ENCODE data around the gene P2RX1. TPM values are rescaled to one million over a fixed set of nuclear protein-coding genes. Genes with fewer than 3 reads are reported as not detected.
"Not testable (repeated sequence)": the region's sequence is repeated elsewhere in the genome, so short reads cannot be mapped to it uniquely, and the experiment has no call there.

The P2RX1 gene
- total RNA-seq, 3 donors from 2014 or later = 2.5 to 4.9 (median 3.5) TPM

DNA sequence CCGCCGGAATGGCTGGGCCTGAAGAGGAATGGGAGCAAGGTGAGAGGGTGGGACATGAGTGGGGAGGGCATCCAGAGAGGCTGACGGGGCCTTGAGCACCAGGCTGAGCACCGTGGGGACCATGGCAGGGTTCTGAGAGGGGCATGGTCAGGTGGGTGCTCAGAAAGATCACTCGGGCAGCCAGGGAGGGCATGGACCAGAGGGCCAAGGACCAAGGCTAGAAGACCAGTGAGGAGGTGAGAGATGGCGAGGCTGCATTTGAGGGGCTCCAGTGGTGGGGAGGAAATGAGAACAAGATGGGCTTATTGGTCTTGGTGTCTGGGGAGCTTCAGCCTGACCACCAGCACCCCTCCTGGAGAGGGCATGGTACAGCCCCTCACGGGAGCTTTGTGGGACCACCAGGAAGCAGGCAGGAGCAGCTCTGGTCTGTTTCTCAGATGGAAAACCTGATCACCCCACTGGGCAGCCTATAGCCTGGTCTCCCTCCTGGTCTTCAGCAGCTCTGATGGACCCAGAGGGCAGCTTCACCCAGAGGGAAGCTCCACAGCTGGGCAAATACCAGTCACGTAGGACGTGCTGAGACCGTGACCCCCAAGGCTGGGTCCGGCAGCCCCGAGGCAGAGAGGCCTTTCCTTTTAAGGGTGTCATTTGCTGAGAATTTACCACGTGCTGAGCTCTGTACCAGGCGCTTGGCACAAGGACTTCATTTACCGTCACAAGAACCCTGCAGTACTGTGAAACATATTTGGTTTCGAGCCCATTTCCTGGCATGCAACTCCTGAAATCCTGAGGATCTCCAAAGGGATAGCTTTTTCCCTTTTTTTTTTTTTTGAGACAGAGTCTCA is 58.8 kb downstream of the P2RX1 start:
- DNase-seq (peak in 1 of 3 donors; percentile 21), ATAC-seq (no peak)
- H3K4me3 ChIP-seq = no peak overlapping the region

DNA sequence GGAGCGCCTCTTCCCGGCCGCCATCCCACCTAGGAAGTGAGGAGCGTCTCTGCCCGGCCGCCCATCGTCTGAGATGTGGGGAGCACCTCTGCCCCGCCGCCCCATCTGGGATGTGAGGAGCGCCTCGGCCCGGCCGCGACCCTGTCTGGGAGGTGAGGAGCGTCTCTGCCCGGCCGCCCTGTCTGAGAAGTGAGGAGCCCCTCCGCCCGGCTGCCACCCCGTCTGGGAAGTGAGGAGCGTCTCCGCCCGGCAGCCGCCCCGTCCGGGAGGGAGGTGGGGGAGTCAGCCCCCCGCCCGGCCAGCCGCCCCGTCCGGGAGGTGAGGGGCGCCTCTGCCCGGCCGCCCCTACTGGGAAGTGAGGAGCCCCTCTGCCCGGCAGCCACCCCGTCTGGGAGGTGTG is 62.1 kb downstream of the P2RX1 start:
- peak in 2 of 3 donors; percentile 4 to 8 for DNase-seq
- not testable (repeated sequence) for H3K36me3 ChIP-seq (ENCODE audit: low read depth); H3K9me3 ChIP-seq; H3K4me1 ChIP-seq (ENCODE audit: low read depth); ATAC-seq; H3K4me3 ChIP-seq
- intact Hi-C loops (cut with DNase I, micrococcal nuclease) = loop anchor here in 1 of 2 donors (10.0 kb wide), 1 partner anchor 1809 kb away; the partner anchor contains the start of gene OVCA2

More for the DNA sequence above, 58.8 kb downstream of the P2RX1 start:
- no peaks in the 10 kb centered on the region for H3K9me3 ChIP-seq
- intact Hi-C loops (cut with DNase I, micrococcal nuclease) = loop anchor here in 1 of 2 donors (10.0 kb wide), 1 partner anchor 1813 kb away; the partner anchor contains the start of gene OVCA2
- H3K4me1 ChIP-seq (ENCODE audit: low read depth) = no peaks in the 10 kb centered on the region
- TF ChIP-seq, protein P1, sequence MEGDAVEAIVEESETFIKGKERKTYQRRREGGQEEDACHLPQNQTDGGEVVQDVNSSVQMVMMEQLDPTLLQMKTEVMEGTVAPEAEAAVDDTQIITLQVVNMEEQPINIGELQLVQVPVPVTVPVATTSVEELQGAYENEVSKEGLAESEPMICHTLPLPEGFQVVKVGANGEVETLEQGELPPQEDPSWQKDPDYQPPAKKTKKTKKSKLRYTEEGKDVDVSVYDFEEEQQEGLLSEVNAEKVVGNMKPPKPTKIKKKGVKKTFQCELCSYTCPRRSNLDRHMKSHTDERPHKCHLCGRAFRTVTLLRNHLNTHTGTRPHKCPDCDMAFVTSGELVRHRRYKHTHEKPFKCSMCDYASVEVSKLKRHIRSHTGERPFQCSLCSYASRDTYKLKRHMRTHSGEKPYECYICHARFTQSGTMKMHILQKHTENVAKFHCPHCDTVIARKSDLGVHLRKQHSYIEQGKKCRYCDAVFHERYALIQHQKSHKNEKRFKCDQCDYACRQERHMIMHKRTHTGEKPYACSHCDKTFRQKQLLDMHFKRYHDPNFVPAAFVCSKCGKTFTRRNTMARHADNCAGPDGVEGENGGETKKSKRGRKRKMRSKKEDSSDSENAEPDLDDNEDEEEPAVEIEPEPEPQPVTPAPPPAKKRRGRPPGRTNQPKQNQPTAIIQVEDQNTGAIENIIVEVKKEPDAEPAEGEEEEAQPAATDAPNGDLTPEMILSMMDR (IDR thresholded peaks at IDR 0.05) = no peak
- no peaks in the 10 kb centered on the region for H3K36me3 ChIP-seq (ENCODE audit: low read depth)

- DNase-seq (peak in 2 of 3 donors; percentile 7 to 20), ATAC-seq (no peak)
- no peaks in the 10 kb centered on the region for H3K4me1 ChIP-seq (ENCODE audit: low read depth)
- H3K9me3 ChIP-seq = no peaks in the 10 kb centered on the region
- H3K36me3 ChIP-seq (ENCODE audit: low read depth) = no peaks in the 10 kb centered on the region
- H3K4me3 ChIP-seq = no peak overlapping the region
- TF ChIP-seq, protein P1 (IDR thresholded peaks at IDR 0.05) = no peak
- intact Hi-C loops (cut with DNase I, micrococcal nuclease) = loop anchor here in 1 of 2 donors (10.0 kb wide), 1 partner anchor 1808 kb away; the partner anchor contains the start of gene OVCA2
Measured at GRCh38 chr17:3852561-3852960, 63.7 kb downstream of the P2RX1 start.

DNA sequence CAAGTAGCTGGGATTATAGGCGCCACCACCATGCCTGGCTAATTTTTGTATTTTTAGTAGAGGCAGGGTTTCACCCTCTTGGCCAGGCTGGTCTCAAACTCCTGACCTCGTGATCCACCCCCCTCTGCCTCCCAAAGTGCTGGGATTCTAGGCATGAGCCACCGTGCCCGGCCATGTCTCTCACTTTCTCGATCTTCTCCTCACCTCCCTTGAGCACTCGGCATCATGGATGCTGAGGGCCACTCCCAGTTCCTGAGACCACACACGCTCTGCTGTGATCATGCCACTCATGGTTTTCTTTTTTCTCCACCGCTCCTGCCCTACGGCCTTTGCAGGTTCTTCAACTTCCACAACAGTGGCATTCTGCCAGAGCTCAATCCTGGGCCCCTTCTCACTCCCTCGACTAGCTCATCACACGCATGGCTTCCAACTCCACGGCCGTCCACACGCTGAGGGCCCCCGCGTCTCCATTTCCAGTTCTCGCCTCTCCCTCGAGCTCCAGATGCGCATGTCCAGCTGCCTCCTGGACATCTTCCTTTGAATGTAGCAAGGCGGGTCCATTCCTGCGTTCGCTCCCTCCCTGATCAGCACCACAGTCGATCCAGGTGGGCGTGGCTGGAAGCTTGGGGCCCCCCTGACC is 64.7 kb downstream of the P2RX1 start:
- peak in 2 of 3 donors; percentile 11 to 39 for DNase-seq
- no peaks in the 10 kb centered on the region for H3K4me1 ChIP-seq (ENCODE audit: low read depth)
- intact Hi-C loops (cut with DNase I, micrococcal nuclease) = loop anchor here in 1 of 2 donors (10.0 kb wide), 1 partner anchor 1807 kb away; the partner anchor contains the start of gene OVCA2
- H3K36me3 ChIP-seq (ENCODE audit: low read depth) = no peaks in the 10 kb centered on the region
- no peaks in the 10 kb centered on the region for H3K9me3 ChIP-seq
- TF ChIP-seq, protein P1 (IDR thresholded peaks at IDR 0.05) = no peak
- no peak for ATAC-seq
- H3K4me3 ChIP-seq = no peak overlapping the region

DNA sequence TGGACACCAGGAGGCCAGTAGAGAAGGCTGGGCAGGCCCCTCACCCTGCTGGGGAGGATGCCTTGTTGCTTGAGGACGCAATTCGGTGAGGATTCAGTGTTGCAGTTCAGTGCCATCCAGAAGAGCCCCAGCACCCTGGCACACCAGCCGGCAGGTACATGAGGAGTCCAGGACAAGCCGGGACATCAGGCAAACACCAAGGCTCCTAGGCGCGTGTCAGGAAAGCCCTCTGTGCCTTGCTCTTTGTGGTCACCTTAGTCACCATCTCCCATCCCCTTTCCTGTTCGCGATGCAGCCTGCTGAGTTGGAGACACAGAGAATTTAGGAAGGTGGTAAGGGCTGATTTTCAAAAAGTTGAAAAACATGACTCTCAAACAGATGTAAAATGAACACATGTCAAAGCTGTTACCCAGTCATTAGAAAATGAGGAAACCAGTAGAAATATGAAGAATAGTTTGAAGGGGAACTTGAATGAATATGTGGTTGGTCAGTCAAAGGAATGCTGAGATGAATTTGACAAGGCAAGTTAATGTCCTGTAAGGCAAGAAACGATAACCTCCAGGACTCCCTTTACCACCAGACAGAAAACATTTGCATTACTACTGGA is 67.9 kb downstream of the P2RX1 start:
- Histone ChIP-seq H3K9me3 (no peaks in the 10 kb centered on the region), H3K4me1 (ENCODE audit: low read depth) (peaks cover 16% of the 10 kb centered on the region), H3K36me3 (ENCODE audit: low read depth) (no peaks in the 10 kb centered on the region), H3K4me3 (no peak overlapping the region)
- DNase-seq (peak in 2 of 3 donors; percentile 16 to 38), ATAC-seq (no peak)
- intact Hi-C loops (cut with DNase I, micrococcal nuclease) = no loop called here
- TF ChIP-seq, protein P1 (IDR thresholded peaks at IDR 0.05) = no peak
